Right lung (tissue), 5 donors: ENCODE data around the gene PC. TPM values are rescaled to one million over a fixed set of nuclear protein-coding genes. Genes with fewer than 3 reads are reported as not detected.

ENCODE experiments used
- DNase-seq, 2 donors: peaks; one replicate each; pipeline ENCODE4 v3.0.0-alpha.2; 2013
- polyA plus RNA-seq, 5 donors: library from polyadenylated mRNA; unstranded; fragments of 120-200 nt; gene quantifications; one replicate each; pipeline versions ENCODE4 v1.2.1 to v1.2.3, GENCODE V29; 2013; ENCODE audit warnings: inconsistent platforms in 1 of 5, low replicate concordance in 1 of 5; ENCODE audit not compliant: insufficient read length in 5 of 5, insufficient read depth in 1 of 5

Gene PC
- polyA plus RNA-seq, 5 donors: 6.4 to 14.1 (median 8.0) TPM

DNA sequence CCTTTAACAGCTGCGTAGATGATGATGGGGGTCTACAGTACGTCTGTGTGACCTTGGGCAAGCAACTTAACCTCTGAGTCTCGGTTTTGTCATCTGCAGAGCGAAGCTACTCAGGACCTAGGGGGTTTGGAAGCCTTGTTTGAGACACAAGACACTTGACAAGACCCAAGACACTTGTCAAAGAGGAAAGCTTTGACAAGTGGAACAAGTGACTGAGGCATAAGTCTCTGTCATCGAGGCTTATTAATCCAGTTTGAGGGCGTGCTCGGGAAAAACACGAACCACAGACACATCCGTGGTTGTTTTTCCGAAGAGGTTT lies 732 bp upstream of the PC start:
- DNase-seq: no peak

DNA sequence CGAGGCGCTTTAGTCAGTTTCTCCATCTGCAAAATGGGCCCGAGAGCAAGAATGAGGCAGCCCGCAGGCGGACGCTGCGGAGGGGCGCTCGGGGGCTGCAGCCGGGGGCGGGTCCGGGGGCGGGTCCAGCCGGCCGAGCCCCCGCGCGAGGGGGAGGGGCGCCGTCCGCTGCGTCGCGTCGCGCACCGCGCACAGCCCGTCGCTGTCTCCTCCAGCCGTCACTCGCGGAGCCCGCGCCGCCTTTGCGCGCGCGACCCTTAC lies 282 bp downstream of the PC start:
- no peak for DNase-seq

DNA sequence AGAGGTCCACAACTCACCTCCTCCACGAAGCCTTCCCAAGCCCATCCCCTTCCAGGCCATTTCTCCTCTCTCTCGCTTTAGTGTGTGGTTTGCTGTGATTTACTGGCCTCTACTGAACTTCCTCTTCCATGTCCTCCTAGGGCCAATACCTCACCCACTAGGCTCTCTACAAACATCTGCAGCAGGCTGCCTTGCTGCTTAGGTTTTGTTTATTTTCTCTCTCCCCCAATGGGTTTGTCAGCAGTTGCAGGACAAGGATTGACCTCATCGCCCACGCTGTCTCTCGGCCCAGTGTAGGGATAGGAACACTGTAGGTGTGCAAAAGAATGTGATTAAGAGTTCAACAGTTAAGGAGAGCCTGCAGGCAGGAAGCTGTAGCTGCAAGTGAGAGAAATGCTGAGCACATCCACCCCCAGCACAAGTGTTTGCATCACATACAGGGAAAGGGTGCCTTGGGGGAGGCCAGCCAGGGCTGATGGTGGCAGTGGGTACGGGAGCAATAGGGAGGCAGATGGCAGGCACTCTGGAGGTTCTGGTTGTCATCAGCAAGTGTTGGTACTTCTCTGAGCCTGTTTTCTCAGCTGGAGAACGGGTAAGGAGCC lies 1.4 kb downstream of the PC start:
- no peak for DNase-seq

DNA sequence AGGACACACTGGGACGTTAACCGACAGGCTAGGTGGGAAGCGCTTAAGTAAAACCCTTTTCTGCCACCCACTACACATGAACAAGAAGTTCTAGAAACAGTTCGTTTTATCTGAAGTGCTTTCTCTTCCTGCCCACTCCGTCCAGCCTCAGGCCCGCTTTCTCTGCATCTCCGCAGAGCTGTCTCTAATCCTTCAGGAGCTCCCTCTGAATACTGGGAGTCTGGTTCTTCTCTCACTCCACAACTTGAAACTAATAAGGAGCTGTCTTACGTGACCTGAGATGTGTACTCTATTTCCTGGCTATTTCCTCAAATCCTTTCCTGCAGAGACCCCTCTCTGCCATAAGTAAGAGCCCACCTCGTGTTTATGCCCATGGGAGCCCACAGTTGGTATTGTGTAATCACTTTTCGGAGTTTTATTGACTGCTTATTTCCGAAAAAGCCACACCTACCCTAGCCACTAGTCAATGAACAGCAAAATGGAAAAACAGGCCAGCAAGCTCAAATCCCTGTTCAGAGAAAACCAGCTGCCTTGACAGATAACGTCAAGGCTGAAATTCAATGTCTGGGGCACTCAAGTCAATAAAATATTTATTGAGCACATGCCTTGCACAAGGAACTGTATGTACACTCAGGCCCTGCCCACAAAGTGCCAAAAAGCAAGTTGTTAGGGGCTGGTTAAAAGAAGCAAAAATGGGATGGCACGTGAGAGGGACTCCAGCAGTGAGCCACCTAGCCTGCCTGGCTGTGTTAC lies 4.9 kb downstream of the PC start:
- no peak for DNase-seq

DNA sequence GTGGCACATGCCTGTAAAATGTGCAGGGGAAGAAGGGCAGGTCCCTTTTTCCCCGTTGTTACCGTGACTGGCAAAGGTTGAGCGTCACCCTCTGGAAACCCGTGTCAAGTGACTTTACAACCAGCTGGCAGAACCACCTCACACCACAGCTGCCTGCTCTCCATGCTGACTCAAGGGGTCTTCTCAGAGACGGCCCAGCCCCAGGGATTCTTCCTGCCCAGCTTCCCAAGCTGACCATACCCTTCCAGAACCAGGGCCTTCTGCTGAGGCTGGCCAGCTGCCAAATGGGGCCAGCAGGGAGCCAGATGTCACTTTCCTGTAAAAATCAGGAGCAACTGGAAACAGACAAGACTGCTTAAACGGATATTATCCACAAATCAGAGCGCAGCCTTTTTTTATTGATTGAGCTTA lies 6.3 kb downstream of the PC start:
- DNase-seq: no peak

DNA sequence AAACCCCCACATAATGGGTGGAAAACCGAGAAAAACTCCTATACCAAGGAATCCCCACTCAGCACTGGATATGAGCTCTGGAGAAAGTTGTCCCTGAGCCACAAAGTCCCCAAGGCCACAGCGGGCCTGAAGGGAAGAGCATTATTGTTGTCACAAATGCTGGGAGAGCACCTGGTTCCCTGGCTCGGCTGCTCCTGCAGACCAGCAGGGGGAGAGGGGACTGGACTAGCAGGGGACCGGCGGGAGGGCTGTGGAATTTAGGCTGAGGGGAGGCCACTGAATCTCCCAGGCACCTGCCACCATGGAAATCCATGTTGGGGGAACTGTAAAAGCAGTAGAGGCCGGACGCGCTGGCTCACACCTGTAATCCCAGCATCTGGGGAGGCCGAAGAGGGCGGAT lies 7.0 kb downstream of the PC start:
- no peak for DNase-seq

DNA sequence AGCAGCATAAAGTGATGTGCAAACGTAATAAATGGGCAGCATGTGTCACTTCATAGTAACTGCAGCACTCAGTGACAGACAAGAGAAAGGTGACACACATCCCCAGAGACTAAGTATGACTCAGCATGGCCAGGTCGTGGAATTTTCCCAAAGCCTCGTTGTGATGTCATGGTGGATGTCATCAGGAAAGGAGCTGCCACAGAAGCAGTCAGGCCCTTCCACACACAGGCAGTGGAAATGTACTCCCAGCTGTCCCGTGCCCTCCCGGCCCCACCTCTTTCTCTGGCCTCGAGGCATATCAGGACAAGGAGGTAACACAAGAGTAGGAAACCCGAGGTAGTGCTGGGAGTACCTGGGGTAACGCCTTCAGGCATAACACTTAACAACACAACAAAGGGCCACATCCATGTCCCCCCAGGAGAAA lies 8.1 kb downstream of the PC start:
- no peak for DNase-seq

DNA sequence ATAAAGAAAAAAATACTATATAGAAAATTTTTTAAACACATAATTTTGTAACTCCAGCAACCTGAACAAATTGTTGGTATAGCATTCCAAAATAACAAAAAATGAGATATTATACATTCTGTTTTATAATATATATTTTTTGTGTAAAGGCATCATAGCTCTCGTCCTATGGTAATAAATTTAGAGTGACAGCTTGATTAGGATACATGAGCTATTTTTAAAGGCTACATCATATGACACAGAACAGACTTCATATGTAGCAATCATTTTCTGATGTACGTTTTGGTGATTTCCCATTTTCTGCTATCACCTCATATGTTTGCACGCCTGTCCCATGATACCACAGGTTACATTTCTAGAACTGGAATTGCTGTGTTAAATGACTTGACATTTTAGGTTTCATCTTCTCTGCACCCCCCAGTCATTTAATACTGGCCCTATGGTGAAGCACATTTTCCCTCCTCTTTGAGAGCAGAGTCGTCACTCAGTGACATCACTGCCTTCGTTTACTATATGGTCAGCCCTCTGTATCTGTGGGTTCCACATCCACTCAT lies 19.5 kb downstream of the PC start:
- no peak for DNase-seq

DNA sequence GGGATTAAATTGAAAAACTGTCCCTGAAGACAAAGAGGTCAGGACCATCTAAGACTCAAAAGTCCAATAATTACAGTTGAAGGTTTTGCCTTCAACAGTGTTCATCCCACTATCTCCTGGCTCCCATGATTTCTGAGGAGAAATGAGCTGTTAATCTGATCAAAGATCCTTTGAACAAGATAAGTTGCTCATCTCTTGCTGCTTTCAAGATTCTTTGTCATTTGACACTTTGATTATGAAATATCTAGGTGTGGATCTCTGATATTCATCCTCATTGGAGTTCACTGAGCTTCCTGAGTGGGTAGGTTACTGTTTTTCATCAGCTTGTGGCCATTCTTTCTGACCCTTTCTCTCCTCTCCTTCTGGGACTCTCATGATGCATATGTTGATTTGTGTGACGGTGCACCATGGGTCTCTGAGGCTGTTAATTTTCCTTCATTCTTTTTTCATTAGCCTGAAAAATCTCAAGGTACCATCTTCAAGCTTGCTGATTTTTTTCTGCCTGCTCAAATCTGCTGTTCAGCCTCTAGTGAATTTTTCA lies 20.9 kb downstream of the PC start:
- no peak for DNase-seq

DNA sequence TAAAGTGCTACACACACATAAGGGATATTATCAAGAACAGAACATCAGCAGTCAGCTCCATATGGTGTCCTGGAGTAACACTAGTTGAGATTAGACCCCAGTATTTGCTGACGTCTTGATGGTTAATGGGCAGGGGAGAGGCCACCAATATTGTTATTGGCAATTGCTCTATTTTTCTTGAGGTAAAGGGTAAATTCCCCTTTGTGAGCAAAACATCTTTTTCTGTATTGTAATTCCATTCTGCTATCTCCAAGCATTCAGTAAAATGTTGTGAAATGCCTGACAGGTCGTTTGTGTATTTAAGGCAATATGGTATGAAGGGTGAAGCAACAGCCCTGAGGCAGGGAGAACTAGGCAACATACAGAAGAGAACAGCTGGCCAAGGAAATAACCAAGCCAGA lies 21.9 kb downstream of the PC start:
- no peak for DNase-seq

DNA sequence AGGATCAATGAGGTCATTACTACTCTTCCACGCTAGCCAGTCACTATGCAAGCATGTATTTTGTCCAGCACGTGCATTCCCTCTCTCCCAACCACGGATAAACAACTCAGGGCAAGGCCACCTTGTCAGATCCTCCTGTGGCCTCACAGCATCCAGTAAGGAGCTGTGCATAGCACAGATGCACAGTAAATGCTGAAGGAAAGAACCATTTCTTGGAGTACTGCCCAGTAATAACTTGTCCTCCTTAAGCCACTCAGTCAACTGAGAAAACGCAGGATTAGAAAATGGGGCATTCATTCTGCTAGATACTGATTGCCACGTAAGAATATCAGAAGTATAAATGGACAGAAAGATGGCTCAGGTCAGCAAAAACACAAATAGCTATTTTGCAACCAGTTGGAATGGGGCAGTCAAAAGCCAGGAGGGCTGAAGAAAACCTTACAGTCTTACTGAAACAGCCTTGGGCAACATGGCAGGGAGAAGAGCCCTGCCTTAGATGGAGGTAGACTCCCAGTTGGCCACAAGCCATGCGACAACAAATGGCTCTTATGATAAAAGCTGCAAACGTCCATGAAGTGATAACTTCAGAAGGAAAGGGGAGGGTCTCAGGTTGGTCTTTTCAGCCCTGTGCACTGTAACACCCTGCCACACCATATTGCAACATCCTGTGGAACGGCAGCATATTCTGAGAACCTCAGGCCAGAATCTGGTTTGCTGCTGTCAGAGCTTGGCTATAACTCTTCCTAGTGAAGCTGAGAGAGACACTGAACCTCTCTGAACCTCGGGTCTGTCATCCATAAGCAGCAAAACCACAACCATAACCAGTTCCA lies 23.0 kb downstream of the PC start:
- DNase-seq: no peak

DNA sequence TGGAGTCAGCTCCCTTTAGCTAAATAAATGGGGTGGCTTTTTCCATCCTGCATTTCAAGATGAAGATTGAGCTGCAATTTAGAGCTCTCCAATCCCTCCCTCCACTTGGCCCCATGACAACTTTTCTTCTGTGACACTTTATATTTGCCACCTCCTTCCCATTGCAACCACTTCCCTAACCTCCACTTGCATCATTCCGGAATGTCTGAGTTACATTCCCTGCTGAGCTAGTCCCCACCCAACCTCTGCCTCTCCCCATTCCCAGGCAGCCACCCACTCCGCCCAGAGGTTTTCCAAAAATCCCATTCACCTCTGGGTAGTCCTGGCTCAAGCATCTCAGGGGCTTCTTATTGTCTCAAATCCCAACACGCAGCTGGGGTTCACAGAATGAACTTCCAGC lies 24.7 kb downstream of the PC start:
- DNase-seq: no peak

DNA sequence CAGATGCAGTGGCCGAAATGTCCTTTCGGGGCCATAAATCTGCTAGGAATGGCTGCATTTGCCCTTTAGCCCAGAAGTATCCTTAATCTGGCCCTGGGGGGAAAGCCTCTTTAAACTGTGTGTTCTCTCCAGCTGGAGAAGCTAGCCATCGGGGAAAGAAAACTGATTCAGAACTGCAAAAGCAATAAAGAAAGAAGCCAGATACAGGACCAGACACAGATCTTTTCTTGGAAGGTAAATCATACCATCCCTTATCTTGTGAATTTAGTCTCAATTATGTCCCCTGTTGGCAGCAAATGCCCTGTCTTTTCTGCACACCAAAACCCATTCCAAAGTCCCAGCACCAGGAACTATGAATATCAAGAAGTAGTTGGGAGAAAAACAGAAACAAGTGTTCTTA lies 25.6 kb downstream of the PC start:
- DNase-seq: no peak

DNA sequence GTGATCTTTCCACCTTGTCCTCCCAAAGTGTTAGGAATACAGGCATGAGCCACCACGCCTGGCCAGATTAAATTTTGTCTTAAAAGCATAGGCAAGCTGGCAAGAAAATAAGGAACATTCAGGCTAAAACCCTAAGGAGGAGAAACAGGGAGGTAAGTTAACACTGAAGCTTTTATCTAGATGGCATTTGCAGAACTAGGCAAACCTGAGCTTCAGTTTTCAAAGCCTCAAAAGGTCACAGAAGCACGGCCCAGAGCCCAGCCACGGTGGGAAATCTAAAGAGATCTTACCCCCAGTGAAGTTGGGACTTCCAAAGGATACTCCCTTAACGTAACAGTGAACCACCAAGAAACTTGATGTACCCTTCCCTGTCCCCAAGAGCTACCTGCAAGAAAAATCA lies 28.4 kb downstream of the PC start:
- no peak for DNase-seq

DNA sequence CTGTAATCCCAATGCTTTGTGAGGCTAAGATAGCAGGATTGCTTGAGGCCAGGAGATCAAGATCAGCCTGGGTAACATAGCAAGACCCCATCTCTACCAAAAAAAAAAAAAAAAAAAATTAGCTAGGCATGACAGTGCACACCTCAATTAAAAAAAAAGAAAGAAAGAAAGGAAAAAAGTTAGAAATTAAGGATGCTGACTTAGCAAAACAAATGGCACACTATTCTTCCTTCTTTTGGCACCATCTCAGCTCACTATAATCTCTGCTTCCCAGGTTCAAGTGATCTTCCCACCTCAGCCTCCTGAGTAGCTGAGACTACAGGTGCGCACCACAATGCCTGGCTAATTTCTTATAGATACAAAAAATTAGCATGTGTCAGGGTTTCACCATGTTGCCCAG lies 33.9 kb downstream of the PC start:
- DNase-seq: no peak

DNA sequence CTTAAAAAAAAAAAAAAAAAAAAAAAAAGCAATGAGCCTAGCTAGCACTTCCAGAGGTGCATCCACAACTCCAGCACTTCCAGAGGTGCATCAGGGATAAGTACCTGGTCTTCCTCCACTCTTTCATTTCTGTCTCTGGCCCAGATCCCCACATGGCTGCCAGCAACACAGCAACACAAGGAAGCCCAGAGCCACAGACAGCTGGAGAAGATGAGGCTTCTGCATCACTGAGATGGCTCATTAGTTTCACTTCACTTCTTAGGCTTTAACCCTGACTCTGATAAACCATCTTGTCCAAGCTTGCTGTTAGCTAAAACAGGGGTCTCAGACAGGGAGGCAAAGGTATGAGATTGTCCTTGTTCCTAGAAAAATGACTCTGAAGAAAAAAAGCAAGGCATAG lies 35.6 kb downstream of the PC start:
- no peak for DNase-seq

DNA sequence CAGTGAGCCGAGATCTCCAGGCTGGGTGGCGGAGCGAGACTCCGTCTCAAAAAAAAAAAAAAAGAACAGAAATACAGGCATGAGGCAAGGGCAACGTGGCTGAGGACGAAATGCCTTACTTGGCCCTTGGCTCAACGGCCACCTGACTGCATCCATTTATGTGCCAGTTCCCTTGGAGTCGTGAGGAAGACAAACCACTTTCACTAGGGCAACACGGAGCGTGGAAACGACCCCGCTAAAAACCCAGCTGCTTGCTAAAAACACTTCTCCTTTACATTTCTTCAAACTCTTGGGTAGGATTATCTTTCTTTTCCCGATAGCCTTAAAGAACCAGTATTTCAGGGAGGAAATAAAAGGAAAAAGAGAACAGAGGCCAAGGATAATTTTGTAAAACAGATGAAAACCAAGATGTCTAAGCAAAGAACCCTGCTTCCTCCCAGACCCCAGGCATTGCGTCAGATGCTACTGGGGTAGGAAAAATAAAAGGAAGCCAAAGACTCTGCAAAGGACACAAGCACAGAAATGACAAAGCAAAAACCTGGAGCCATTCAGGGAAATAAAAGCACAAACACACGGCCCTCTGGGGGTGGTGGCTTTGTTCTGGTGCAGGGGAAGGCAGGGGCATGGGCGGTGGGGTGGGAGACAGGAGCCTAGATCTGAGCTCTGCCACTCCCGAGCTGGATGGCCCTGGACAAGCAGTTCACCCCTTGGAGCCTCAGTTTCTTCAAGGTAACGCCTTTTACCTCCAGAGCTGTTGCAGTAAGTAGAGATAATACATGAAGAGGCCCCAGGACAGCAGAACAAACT lies 37.0 kb downstream of the PC start:
- no peak for DNase-seq

DNA sequence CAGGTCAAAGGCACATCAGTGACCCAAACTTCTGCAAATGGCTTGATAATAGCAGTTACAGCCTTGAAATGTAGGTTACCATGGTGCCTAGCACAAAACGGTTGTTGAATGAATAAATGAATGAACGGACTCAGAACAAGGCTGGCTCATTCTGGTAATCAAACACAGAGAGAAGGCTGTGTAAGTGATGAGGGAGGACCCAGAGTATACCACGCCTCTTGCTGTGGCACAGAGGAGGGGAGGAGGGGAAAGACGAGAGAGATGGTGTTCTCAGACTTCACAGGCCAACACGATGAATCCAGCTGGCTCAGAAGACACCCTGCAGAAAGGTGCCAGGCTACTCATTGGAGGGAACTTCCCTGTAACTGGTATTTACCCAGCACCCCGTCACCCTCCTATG lies 38.3 kb downstream of the PC start:
- DNase-seq: no peak

DNA sequence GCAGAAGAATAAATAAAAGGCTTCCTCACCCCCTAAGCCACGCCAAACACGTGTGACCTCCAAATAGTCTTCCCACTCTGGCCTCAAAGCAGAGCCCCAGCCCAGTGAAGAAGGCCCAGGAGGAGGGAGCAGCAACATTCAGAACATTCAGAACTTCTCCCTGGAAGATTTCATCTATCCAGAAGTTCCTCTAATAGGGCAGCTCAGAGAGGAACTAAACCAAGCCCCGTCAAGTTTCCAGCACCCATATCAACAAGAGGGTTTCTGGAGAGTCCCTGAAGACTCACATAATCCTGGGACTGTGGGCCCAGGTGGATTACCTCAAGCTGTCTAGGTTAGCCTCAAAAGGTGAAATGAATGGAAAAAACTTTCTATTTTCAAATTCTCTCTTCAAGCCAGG lies 39.4 kb downstream of the PC start:
- no peak for DNase-seq

DNA sequence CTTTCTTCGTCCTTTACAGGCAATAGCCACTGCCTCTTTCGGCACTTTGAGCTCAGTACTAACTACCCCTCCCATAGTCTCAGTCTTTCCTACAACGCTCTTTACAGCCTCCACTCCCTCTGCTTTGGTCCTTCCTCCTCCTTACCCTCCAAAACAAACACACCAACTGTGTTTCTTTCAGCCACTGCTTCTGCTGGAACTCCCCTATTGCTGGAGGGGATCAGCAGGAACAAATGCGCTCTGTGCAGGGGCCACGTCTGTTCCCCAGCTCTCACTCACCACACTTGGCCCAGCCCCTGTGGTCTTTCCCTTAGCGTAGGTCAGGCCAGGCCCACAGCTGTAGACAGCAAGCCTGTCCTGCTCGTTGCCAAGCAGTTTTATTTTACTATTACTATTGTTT lies 42.3 kb downstream of the PC start:
- DNase-seq: no peak

DNA sequence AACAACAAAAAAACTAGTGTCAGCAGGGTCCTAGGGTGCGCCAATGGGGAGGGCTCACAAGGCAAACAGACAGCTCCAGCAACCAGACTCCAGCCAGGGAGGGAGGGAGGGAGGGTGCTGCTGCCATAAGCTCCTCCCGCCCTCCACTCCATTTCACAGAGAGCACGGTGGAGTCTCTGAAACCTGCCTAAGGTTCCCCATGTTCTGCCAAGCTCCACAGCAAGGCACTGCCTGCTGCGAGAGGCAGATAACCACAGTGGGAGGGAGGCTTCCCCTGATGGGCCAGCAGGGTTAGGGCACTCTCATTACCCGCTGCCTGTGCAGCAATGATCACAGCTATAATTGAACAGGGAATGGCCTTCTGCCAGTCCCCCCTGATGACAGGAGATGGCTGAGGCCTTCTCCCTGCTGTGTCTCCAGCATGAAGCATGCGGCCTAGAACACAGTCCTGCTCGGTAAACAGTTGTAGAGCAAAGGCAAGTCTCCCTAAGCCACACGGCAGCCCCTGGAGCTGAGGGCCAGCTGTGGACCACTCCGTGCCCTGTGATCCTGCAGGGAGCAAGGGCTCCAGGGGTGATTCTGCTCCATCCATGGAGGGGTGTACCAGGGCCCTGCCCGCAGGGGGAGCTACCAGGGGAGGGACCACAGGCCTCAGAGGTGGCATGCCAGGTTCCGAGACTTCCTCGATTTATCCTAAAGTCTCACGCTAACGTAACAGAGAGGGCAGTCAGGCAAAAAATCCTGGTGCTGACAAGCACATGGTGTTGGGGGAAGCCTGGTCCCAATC lies 42.9 kb downstream of the PC start:
- DNase-seq: no peak
